Measurements from ENCODE around the gene LIN7C.

Gene LIN7C

GRCh38 chr11:27447288-27448183 lies 59.0 kb downstream of the LIN7C start:
- DNase-seq (ENCODE audit: low spot score): no peak

- DNase-seq (ENCODE audit: low spot score): no peak
Measured at GRCh38 chr11:27445625-27446024, 60.9 kb downstream of the LIN7C start.

- no peak for DNase-seq (ENCODE audit: low spot score)
Measured at GRCh38 chr11:27444801-27445215, 61.8 kb downstream of the LIN7C start.

Data from LoVo (cell line).